Pons (tissue), 1 donor: ENCODE data around the gene ARHGEF12.

Experiments
- DNase-seq: peaks from one replicate; pipeline ENCODE4 v3.0.0-alpha.2; 2016; ENCODE audit warnings: low spot score

ARHGEF12 gene

GRCh38 chr11:120386318-120386717 is 50.1 kb downstream of the ARHGEF12 start:
- DNase-seq: no peak

DNA sequence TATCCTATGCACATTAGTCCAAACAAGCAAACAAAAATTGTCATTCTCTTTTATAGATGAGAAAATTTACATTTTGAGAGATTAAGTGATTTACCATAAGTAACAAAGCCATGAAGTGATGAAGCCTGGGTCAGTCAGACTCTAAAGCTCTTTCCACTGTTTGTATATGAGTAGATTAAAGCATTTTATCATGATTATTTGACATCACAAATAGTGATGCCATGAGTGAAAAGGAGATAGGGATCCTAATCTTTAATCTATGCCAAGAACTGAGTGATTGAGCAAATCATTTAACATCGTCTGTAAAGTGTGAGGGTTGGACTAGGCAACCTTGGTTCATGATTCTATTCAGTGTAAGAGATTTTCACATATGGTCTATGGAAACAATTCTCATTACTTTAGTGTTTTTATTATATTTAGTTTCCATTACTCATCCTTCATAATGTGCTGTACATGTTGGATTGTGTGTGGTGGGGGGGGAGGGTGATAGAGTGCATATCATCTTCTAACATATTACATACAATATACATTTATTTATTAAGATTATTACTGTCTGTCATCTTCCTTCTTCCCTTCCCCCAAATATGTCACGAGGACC is 50.7 kb downstream of the ARHGEF12 start:
- no peak for DNase-seq

DNA sequence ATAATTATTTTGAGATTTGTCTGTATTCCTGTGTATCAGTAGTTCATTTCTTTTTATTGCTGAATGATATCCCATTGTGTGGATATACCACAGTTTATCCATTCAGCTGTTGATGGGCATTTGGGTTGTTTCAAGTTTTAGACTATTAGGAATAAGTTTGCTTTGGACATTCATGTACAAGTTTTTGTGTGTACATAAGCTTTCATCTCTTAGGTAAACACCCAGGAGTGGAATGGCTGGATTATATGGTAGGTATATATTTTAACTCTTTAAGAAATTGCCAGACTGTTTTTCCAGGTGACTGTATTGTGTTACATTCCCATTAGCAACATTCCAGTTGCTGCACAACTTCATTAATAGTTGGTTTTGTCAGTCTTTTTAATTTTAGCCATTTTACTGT is 52.0 kb downstream of the ARHGEF12 start:
- no peak for DNase-seq

GRCh38 chr11:120389693-120390584 is 53.7 kb downstream of the ARHGEF12 start:
- DNase-seq: no peak

DNA sequence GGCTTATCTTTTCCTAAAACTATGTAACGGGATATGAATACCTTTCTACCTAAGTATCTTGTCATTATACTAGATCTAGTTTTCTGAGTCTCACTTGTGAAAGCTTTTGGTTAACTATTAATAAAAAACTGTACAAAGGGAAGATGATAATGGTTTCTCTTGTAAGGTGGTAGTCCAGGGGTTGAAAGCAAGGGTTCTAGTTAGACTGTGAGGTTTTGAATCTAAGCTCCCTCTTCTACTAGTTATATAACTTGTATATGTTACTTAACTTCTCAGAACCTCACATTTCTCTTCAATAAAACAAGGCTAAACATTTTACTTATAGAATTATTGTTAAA is 54.3 kb downstream of the ARHGEF12 start:
- DNase-seq: no peak

GRCh38 chr11:120391292-120391691 is 55.1 kb downstream of the ARHGEF12 start:
- DNase-seq: peak; percentile 95

DNA sequence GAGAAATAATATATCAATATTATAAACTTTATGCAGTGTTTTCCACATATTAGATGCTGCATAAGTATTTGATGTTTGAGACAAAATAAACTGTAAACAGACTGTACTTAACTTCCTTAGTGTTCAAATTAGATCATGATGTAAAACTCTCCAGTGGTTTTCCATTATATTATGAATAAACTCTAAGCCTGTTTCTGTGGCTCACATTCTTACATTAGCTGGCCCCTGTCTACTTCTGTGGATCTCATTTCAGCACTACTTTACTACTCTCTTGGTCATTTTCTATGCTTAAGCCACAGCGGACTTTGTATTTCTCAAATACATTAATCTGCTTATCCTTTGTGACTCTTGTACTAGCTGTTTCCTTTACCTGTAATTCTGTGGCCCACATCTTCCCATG is 55.6 kb downstream of the ARHGEF12 start:
- DNase-seq: no peak

- DNase-seq: no peak
Observed at GRCh38 chr11:120392314-120392713, 56.1 kb downstream of the ARHGEF12 start.

DNA sequence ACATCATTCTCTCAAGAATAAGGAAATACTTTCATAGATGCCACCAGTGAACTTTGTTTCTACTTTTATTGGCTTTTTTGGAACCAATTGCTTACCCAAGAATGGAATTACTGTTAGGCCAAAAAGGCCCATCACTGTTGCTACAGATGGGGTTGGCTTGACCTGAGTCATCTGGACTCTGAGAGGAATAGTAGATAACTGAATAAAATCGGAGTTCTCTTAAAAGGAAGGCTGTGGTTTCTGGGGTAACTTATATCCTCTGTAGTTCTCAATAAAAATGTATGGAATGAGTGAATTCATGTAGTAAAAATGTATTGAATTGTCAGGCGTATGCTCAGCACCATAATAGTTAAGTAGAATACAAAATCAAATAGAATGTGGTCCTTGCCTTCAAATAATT is 56.6 kb downstream of the ARHGEF12 start:
- DNase-seq: no peak

- no peak for DNase-seq
Observed at GRCh38 chr11:120394119-120394518, 57.9 kb downstream of the ARHGEF12 start.

- no peak for DNase-seq
Observed at GRCh38 chr11:120395778-120396177, 59.6 kb downstream of the ARHGEF12 start.

DNA sequence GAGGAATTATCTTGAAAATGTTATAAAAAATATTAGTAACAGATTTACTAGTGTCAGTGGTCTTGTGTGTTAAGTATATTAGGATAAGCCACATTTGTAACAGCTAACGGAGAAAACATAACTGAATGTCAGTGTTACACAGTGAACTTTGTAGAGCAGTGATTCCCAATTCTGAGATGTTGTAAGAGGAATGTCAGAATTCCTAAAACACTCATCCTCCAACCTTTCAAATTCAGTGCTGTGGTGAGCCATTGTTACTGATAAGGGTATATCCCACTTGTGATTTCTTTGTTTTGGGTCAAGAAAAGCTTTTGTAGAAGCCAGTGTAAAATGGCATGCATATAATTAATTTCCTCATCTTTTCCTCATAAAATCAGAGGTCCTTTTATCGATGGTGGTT is 61.9 kb downstream of the ARHGEF12 start:
- no peak for DNase-seq

GRCh38 chr11:120399307-120399706 is 63.1 kb downstream of the ARHGEF12 start:
- DNase-seq: no peak

DNA sequence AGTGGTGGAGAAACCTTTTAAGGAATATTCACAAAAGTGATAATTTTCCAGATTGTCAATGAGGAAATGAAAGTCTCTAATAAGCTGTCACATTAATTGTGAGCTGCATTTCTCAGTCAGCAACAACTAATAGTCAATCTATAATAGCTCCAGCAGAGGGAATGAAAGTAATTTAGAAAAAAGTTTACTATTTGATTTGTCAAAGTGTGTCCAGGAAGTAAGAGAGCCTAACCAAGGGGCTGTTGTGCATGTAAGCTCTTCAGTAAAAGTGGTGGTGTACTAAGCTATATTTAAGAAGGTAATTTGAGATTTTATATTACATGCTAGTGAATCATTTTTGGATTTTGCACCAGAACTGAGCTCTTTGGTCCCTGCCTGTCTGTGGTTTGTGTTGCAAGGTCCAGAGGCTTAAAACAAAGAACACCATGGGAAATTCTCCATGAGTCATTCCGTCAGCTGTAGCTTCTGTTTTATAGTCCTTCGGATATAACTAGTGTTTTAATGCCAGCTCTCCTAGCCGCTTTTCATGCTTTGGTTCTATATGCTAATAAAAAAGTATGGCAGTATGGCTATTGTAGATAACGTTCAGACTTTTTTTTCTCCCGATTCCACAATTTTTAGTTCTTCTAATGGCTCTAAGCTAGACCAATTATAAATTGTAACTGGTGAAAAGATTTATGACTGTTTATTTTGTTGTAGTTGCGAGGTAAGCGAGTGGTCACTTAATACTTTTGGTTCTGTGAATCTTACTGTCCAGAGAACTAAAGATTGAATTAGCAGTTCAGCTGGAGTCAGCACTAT is 64.6 kb downstream of the ARHGEF12 start:
- no peak for DNase-seq

DNA sequence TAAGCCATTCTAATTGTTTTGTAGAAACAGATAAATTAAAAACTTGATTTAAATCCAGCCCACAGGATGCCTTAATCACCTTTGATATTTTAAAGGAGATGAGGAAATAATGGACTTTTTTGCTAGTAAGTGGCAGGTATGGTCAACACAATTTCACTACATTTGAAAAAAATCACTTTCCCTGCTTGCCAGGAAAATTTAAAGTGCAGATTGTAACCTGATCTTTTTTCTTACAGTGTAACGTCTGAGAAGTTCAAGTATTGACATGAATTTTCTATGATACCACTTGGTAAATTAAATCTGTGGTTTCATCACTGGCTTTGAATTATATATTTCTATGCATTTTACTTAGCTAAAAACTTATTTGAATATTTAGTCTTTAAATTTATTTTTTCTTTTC is 65.3 kb downstream of the ARHGEF12 start:
- DNase-seq: no peak

DNA sequence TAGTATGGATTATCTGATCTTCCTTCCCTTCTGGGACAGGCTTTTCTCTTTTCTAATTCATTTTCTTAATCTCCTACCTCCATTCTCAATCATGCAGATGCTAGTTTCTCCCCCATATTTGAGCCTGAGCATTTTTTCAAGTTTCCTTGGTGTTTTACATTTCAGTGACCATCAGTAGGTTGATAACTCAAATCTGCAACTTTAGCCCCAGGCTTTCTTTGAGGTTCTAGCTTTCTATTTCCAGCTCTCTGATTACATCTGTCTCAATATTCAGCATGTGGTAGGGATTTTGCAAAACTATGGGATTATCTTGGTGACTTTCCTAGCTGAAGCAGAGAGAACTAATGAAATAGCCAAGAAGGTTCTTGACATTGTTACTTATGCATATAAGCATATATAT is 67.8 kb downstream of the ARHGEF12 start:
- no peak for DNase-seq

GRCh38 chr11:120404495-120404894 is 68.3 kb downstream of the ARHGEF12 start:
- no peak for DNase-seq

- no peak for DNase-seq
Observed at GRCh38 chr11:120409655-120410054, 73.4 kb downstream of the ARHGEF12 start.

- DNase-seq: no peak
Observed at GRCh38 chr11:120410622-120411380, 74.6 kb downstream of the ARHGEF12 start.

DNA sequence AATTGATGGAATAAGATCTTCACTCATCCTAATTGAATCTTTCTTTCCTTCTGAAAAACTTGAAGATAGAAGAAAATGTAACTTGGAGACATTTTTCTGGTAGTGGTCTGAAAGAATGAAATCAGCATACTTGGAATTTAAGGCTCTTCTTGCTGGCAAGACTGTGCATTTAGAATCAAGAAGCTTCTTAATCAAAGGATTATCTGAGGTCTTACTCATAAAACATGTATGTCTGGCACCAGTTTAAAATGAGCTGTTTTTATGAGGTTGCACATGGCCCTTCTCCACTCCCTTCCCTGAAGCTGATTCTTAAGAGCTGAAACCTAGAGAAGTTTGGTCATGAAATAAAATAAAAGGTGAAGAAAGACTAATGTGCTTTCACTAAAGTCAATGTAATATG is 77.3 kb downstream of the ARHGEF12 start:
- DNase-seq: no peak

GRCh38 chr11:120420572-120420971 is 84.4 kb downstream of the ARHGEF12 start:
- no peak for DNase-seq
